SK-N-SH treated with all-trans-retinoic acid at 6 μM for 48 hours (cell line): ENCODE results near the gene SYNGR3.
A peak's percentile ranks its signal among the peaks of the same experiment; 100 is the strongest.

ENCODE experiments used
- ATAC-seq: fragments of 200-7000 bp; cut with Tn5 transposase; 3 replicates; pipeline ENCODE4 v1.9.1; 2020; ENCODE audit warnings: mild to moderate bottlenecking, moderate library complexity
- ARNTL ChIP-seq: fragments of 450-650 bp; formaldehyde crosslinking; IDR thresholded peaks from 2 replicates; pipeline ENCODE4 v1.5.0; 2020; ENCODE audit warnings: low read depth, mild to moderate bottlenecking, moderate library complexity, borderline replicate concordance
- BACH2 ChIP-seq: fragments of 250-450 bp; sonication (Bioruptor Pico); IDR thresholded peaks from 2 replicates; pipeline ENCODE4 v1.9.0; 2021; ENCODE audit warnings: mild to moderate bottlenecking, borderline replicate concordance
- CSDC2 ChIP-seq: fragments of 250-450 bp; sonication (Bioruptor Pico); IDR thresholded peaks from 2 replicates; pipeline ENCODE4 v1.5.0; 2020; ENCODE audit warnings: mild to moderate bottlenecking, moderate library complexity
- CSRNP3 ChIP-seq: fragments of 250-450 bp; sonication (Bioruptor Pico); IDR thresholded peaks from 2 replicates; pipeline ENCODE4 v1.5.1; 2021; ENCODE audit warnings: mild to moderate bottlenecking, moderate library complexity
- ESRRG ChIP-seq: fragments of 250-450 bp; sonication (Bioruptor Pico); IDR thresholded peaks from 2 replicates; pipeline ENCODE4 v1.6.1; 2021; ENCODE audit warnings: mild to moderate bottlenecking
- ISL1 ChIP-seq: fragments of 250-450 bp; sonication (Bioruptor Pico); IDR thresholded peaks from 2 replicates; pipeline ENCODE4 v2.1.2; 2022; ENCODE audit warnings: mild to moderate bottlenecking, moderate library complexity
- OSR1 ChIP-seq: fragments of 250-450 bp; sonication (Bioruptor Pico); IDR thresholded peaks from 2 replicates; pipeline ENCODE4 v1.8.0; 2022; ENCODE audit warnings: moderate library complexity, mild to moderate bottlenecking, inconsistent platforms
- POU6F1 ChIP-seq: fragments of 250-450 bp; sonication (Bioruptor Pico); IDR thresholded peaks from 2 replicates; pipeline ENCODE4 v1.8.0; 2021; ENCODE audit warnings: low read depth, mild to moderate bottlenecking, moderate library complexity, borderline replicate concordance
- RARB ChIP-seq: fragments of 250-450 bp; sonication (Bioruptor Pico); IDR thresholded peaks from 2 replicates; pipeline ENCODE4 v1.8.0; 2021; ENCODE audit warnings: mild to moderate bottlenecking, moderate library complexity
- SNAI2 ChIP-seq: fragments of 250-450 bp; sonication (Bioruptor Pico); IDR thresholded peaks from 2 replicates; pipeline ENCODE4 v1.5.0; 2020; ENCODE audit warnings: mild to moderate bottlenecking, moderate library complexity
- TCF4 ChIP-seq: fragments of 250-450 bp; sonication (Bioruptor Pico); IDR thresholded peaks from 2 replicates; pipeline ENCODE4 v1.8.0; 2021; ENCODE audit warnings: mild to moderate bottlenecking, moderate library complexity, borderline replicate concordance
- TOX ChIP-seq: fragments of 250-450 bp; sonication (Bioruptor Pico); IDR thresholded peaks from 2 replicates; pipeline ENCODE4 v1.8.0; 2021; ENCODE audit warnings: mild to moderate bottlenecking, moderate library complexity, borderline replicate concordance
- ZC3H10 ChIP-seq: fragments of 250-450 bp; sonication (Bioruptor Pico); IDR thresholded peaks from 2 replicates; pipeline ENCODE4 v1.5.1; 2021; ENCODE audit warnings: mild to moderate bottlenecking, moderate library complexity
- ZFP3 ChIP-seq: fragments of 250-450 bp; sonication (Bioruptor Pico); IDR thresholded peaks from 2 replicates; pipeline ENCODE4 v1.5.0; 2020; ENCODE audit warnings: mild to moderate bottlenecking, moderate library complexity
- ZFP30 ChIP-seq: fragments of 450-650 bp; formaldehyde crosslinking; IDR thresholded peaks from 2 replicates; pipeline ENCODE4 v1.5.0; 2022; ENCODE audit warnings: mild to moderate bottlenecking, moderate library complexity
- ZNF70 ChIP-seq: fragments of 450-650 bp; formaldehyde crosslinking; IDR thresholded peaks from 2 replicates; pipeline ENCODE4 v1.5.0; 2020; ENCODE audit warnings: mild to moderate bottlenecking, moderate library complexity
- ZNF8 ChIP-seq: fragments of 450-650 bp; formaldehyde crosslinking; IDR thresholded peaks from 2 replicates; pipeline ENCODE4 v1.5.0; 2020; ENCODE audit warnings: mild to moderate bottlenecking, moderate library complexity
- TF ChIP-seq, protein P1 (sequence below): fragments of 250-450 bp; sonication (Bioruptor Pico); IDR thresholded peaks from 2 replicates; pipeline ENCODE4 v1.5.0; 2020; ENCODE audit warnings: mild to moderate bottlenecking, moderate library complexity
- TF ChIP-seq, protein P2 (sequence below): fragments of 250-450 bp; sonication (Bioruptor Pico); IDR thresholded peaks from 2 replicates; pipeline ENCODE4 v1.5.1; 2020; ENCODE audit warnings: low read depth, mild to moderate bottlenecking, moderate library complexity

SYNGR3 gene

GRCh38 chr16:2016407-2016922 is 26.7 kb downstream of the SYNGR3 start (continued):
- TF ChIP-seq POU6F1 (CRISPR knock-in tag) (no peak), ZNF8 (no peak), ZFP30 (no peak), RARB (CRISPR knock-in tag) (no peak), ZC3H10 (CRISPR knock-in tag) (no peak), TCF4 (CRISPR knock-in tag) (no peak)

- ATAC-seq = no peak
- TF ChIP-seq POU6F1 (CRISPR knock-in tag) (no peak), BACH2 (CRISPR knock-in tag) (no peak)
These were observed 29.7 kb downstream of the SYNGR3 start, which contains the start of gene NPW for GRCh38 chr16:2019518-2019920. TSS of gene NPW (plus strand) at chr16:2019785.

DNA sequence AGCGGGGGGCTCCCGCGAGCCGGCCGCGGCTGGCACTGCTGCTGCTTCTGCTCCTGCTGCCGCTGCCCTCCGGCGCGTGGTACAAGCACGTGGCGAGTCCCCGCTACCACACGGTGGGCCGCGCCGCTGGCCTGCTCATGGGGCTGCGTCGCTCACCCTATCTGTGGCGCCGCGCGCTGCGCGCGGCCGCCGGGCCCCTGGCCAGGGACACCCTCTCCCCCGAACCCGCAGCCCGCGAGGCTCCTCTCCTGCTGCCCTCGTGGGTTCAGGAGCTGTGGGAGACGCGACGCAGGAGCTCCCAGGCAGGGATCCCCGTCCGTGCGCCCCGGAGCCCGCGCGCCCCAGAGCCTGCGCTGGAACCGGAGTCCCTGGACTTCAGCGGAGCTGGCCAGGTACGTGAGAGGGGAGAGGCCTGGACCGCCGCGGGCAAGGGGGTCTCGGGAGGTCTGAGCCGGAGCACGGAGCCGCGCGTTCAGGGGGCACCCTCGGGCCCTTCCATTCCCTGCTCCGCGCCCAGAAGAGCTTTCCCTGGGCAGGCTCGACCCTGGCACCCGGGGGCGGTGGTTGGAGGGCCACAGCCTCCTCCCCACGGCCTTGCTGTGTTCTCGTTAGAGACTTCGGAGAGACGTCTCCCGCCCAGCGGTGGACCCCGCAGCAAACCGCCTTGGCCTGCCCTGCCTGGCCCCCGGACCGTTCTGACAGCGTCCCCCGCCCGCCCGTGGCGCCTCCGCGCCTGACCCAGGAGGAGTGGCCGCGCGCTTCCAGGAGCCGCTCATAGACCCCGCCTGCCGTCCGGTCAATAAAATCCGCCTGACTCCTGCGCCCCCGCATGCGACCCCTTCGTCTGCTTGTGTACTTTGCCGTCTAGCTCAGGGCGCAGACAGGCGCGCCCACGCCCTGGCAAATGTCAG is 30.4 kb downstream of the SYNGR3 start:
- TF ChIP-seq ZFP3 (CRISPR knock-in tag) = no peak
- no peak for TF ChIP-seq BACH2 (CRISPR knock-in tag)
- TF ChIP-seq OSR1 (CRISPR knock-in tag) = no peak
- no peak for TF ChIP-seq POU6F1 (CRISPR knock-in tag)
- no peak for TF ChIP-seq ISL1
- TF ChIP-seq RARB (CRISPR knock-in tag) = no peak
- no peak for TF ChIP-seq CSRNP3 (CRISPR knock-in tag)
- TF ChIP-seq, protein P1, sequence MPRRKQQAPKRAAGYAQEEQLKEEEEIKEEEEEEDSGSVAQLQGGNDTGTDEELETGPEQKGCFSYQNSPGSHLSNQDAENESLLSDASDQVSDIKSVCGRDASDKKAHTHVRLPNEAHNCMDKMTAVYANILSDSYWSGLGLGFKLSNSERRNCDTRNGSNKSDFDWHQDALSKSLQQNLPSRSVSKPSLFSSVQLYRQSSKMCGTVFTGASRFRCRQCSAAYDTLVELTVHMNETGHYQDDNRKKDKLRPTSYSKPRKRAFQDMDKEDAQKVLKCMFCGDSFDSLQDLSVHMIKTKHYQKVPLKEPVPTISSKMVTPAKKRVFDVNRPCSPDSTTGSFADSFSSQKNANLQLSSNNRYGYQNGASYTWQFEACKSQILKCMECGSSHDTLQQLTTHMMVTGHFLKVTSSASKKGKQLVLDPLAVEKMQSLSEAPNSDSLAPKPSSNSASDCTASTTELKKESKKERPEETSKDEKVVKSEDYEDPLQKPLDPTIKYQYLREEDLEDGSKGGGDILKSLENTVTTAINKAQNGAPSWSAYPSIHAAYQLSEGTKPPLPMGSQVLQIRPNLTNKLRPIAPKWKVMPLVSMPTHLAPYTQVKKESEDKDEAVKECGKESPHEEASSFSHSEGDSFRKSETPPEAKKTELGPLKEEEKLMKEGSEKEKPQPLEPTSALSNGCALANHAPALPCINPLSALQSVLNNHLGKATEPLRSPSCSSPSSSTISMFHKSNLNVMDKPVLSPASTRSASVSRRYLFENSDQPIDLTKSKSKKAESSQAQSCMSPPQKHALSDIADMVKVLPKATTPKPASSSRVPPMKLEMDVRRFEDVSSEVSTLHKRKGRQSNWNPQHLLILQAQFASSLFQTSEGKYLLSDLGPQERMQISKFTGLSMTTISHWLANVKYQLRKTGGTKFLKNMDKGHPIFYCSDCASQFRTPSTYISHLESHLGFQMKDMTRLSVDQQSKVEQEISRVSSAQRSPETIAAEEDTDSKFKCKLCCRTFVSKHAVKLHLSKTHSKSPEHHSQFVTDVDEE (CRISPR knock-in tag) = no peak
- no peak for ATAC-seq

GRCh38 chr16:2022723-2023091 is 32.9 kb downstream of the SYNGR3 start:
- ATAC-seq = peak; percentile 81
- TF ChIP-seq, protein P1 (CRISPR knock-in tag) = no peak
- TF ChIP-seq CSRNP3 (CRISPR knock-in tag) = no peak
- no peak for TF ChIP-seq ZNF8
- TF ChIP-seq, protein P2, sequence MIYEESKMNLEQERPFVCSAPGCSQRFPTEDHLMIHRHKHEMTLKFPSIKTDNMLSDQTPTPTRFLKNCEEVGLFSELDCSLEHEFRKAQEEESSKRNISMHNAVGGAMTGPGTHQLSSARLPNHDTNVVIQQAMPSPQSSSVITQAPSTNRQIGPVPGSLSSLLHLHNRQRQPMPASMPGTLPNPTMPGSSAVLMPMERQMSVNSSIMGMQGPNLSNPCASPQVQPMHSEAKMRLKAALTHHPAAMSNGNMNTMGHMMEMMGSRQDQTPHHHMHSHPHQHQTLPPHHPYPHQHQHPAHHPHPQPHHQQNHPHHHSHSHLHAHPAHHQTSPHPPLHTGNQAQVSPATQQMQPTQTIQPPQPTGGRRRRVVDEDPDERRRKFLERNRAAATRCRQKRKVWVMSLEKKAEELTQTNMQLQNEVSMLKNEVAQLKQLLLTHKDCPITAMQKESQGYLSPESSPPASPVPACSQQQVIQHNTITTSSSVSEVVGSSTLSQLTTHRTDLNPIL (CRISPR knock-in tag) = no peak
- TF ChIP-seq ARNTL = no peak
- no peak for TF ChIP-seq SNAI2 (CRISPR knock-in tag)
- TF ChIP-seq ESRRG (CRISPR knock-in tag) = no peak
- TF ChIP-seq ZNF70 (CRISPR knock-in tag) = no peak
- no peak for TF ChIP-seq CSDC2 (CRISPR knock-in tag)
- TF ChIP-seq TOX (CRISPR knock-in tag) = no peak
- no peak for TF ChIP-seq ZFP30
